GM18868 (cell line): Measurements from ENCODE around the gene RDH5.
A peak's percentile ranks its signal among the peaks of the same experiment; 100 is the strongest.

Experiments used
- ATAC-seq: cut with Tn5 transposase; IDR thresholded peaks from one replicate; pipeline ENCODE4 v1.9.1; 2021; ENCODE audit warnings: mild to moderate bottlenecking, moderate library complexity; ENCODE audit not compliant: unreplicated experiment

Gene RDH5

GRCh38 chr12:55695349-55695748 lies 24.8 kb upstream of the RDH5 start:
- no peak for ATAC-seq

- no peak for ATAC-seq
These were observed 24.1 kb upstream of the RDH5 start for GRCh38 chr12:55696141-55696540.

- no peak for ATAC-seq
These were observed 23.3 kb upstream of the RDH5 start for GRCh38 chr12:55696796-55697462.

GRCh38 chr12:55697686-55698085 lies 22.5 kb upstream of the RDH5 start:
- ATAC-seq, result no peak

- ATAC-seq, result no peak
These were observed 21.8 kb upstream of the RDH5 start for GRCh38 chr12:55698241-55698955.

- ATAC-seq, result no peak
These were observed 21.2 kb upstream of the RDH5 start for GRCh38 chr12:55698965-55699364.

GRCh38 chr12:55699471-55700055 lies 20.6 kb upstream of the RDH5 start:
- ATAC-seq, result no peak

GRCh38 chr12:55700255-55701018 lies 19.8 kb upstream of the RDH5 start:
- ATAC-seq, result no peak

GRCh38 chr12:55702861-55703260 lies 17.3 kb upstream of the RDH5 start:
- no peak for ATAC-seq

GRCh38 chr12:55703288-55703687 lies 16.9 kb upstream of the RDH5 start:
- no peak for ATAC-seq

- ATAC-seq, result no peak
These were observed 16.1 kb upstream of the RDH5 start for GRCh38 chr12:55703901-55704761.

GRCh38 chr12:55704824-55705718 lies 15.1 kb upstream of the RDH5 start:
- no peak for ATAC-seq

- ATAC-seq, result no peak
These were observed 14.3 kb upstream of the RDH5 start for GRCh38 chr12:55705782-55706402.

- ATAC-seq, result no peak
These were observed 13.5 kb upstream of the RDH5 start for GRCh38 chr12:55706568-55707218.

- no peak for ATAC-seq
These were observed 12.9 kb upstream of the RDH5 start for GRCh38 chr12:55707219-55707671.

- peak; percentile 61 for ATAC-seq
These were observed 12.1 kb upstream of the RDH5 start, which contains the start of gene ITGA7 for GRCh38 chr12:55707841-55708694. ITGA7 (minus strand) TSS chr12:55707904; CDS start chr12:55707682, 222 bp downstream.

- ATAC-seq, result no peak
These were observed 11.4 kb upstream of the RDH5 start for GRCh38 chr12:55708695-55709233.
